Fibroblast of skin of right biceps (primary cell): ENCODE measurements around the gene NR1H4.
"Not testable (repeated sequence)": the region's sequence is repeated elsewhere in the genome, so short reads cannot be mapped to it uniquely, and the experiment has no call there.

Experiments used
- DNase-seq: peaks from one replicate; pipeline ENCODE4 v3.0.0-alpha.2; 2013

The NR1H4 gene

DNA sequence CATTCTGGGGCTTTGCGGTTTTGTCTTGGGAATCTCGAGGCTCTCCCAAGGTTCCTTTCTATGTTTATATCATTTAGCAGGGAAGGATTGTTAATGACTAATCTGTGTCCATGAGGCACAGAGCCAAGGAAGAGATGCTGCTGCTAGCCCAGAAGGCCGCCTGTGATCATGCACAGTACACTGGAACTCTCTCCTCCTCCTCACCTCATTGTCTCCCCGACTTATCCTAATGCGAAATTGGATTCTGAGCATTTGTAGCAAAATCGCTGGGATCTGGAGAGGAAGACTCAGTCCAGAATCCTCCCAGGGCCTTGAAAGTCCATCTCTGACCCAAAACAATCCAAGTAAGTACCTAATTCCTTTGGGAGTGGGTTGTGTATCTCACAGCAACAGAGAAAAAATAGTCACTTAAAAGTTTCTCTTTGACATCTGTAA, at the start of gene NR1H4:
Gene NR1H4, plus strand, starts transcription at position 151 of the 435 bp plus-strand sequence. CDS start 19,458 bp downstream, outside the sequence.
- DNase-seq = peak; percentile 10

DNA sequence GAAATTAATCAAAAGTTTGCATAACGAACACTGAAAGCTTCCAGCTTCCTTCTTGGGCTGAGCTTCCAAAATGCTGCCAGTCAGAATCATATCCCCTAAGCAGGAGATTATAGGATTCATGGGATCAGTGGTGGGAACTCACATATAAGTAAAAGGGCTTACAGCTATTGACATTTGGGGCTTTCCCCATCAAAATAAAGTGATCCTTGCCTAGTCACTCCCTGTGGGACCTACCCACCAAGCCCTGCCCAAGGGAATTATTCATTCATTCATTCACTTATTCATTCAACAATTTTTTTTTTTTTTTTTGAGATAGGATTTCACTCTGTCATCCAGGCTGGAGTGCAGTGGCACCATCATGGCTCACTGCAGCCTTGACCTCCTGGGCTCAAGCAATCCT, 47.5 kb upstream of the NR1H4 start:
- DNase-seq = no peak

DNA sequence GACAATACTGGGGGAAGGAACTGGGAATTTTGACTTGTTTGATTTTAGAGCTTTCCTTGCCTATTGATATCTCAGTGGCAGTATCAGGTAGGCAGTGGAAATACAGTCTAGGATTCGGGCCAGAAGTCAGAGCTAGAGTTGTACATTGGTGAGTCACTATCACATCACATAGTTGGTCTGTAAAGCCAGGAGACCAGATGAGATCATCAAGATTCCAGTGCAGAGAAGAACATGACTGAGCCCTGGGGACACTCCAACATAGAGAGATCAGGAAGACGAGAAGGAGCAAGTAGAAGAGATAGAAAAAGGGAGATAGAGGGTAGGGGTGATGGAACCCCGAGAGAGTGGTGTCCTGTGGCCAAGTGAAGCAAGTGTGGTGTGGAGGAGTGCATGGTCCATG, 46.6 kb upstream of the NR1H4 start:
- peak; percentile 54 for DNase-seq

DNA sequence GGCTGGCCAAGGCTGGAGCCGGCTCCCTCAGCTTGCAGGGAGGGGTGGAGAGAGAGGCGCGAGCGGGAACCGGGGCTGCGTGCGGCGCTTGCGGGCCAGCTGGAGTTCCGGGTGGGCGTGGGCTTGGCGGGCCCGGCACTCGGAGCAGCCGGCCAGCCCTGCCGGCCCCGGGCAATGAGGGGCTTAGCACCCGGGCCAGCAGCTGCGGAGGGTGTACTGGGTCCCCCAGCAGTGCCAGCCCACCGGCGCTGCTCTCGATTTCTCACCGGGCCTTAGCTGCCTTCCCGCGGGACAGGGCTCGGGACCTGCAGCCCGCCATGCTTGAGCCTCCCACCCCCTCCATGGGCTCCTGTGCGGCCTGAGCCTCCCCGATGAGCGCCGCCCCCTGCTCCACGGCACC, 43.4 kb upstream of the NR1H4 start:
- not testable (repeated sequence) for DNase-seq

DNA sequence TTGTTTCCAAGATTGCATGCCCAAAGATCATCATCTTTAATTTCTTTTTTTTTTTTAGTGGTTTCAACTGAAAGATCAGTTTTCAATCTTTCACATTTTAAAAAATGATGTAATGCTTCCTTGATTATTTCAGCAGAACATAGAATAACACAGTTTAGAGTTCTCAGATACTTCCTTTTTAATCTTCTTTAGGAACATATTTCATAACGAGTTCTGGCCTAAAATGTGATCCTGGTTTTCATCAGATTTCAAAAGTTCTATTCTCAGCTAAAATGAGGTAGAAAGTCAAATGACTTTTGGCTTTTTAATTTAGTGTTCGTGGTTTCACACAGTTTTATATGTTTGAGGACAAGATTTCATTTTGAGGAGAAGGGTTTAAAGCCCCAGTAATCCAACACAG, 40.0 kb upstream of the NR1H4 start:
- DNase-seq = no peak

DNA sequence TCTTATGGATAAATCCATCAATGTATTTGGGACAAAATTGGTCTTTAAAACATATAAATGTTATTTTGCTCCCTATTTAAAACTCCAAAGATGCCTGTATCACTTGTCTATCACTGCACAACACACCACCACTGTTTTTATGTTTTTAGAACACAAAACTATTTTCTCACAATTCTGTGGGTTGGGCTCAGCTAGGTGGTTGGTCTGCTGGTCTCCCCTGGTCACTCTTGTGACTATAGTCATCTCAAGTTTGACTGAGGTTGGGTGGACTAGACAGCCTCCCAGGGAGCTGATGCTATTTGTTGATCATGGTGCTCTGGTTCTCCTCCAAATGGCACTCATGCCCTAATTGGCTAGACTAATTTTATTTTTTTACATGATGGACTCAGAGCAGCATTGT, 39.5 kb upstream of the NR1H4 start:
- no peak for DNase-seq

DNA sequence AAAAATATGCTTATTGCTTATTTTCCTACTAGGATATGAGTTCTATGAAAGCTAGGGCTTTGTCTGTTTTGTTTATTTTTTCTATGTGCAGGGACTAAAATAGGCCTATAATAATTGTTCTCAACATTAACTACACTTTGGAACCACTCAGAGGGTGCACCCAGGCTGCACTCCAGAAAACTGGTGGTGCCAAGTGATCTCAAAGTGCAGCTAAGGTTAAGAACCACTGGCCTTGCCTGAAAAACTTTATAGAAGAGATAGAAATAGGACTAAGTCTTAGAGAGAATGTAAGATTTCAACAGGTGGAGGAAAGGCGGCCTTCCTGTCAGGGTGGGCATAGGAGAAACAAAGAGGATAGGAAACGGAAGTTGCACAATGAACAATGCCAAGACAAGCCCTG, 37.7 kb upstream of the NR1H4 start:
- DNase-seq = no peak

DNA sequence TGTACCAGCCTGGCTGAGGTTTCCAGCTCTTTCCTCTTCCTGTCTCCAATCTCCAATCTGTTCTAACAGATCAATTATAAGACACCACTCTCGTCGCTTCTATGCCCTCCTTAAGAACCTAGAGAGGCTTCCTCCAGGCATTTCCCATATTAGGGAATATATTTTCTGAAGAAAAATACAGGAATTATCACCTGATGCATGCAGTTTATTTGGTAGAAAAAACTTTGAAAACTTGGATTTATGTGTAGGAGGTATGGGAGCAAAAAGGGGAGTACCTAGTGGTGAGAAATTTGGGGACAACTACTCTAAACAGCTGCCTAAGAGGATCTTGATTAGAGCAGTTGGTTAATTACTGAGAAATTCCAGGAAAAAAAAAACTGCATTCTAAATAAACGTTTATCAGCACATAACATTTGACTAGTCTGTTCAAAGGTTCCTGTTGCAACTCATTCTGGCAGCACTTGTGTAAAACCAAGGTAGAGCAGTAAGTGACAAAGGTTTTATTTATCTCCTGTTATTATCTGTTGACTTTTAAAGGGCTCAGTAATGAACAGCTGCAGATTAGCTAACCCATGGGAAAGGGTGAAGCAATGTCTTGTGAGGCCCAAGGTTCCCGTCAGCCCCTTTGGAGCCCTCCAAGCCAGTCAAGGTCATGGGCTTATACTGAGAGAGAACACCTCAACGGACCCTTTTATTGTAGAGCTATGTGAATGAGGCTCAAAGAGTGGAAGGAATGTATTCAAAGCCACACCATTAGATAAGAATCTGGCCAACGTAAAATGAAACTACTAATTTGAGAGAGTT, 36.4 kb upstream of the NR1H4 start:
- no peak for DNase-seq

DNA sequence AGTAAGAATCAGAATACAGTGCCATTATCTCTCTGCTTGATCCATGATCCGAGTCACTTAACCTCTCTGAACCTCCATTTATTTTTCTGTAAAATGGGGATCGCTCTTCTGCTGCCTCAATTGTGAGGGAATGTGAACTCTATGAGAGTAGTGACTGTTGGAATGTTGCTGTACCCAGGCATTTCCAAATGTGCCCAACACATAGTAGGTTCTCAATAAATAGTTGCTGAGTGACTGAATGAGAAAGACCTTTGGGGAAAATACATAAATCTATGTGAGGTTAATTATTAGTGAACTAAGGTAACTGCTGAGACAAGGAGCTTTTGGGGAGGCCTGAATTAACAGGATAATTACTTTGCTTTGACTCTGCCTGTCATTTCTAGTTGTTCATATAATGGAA, 33.9 kb upstream of the NR1H4 start:
- DNase-seq = no peak

DNA sequence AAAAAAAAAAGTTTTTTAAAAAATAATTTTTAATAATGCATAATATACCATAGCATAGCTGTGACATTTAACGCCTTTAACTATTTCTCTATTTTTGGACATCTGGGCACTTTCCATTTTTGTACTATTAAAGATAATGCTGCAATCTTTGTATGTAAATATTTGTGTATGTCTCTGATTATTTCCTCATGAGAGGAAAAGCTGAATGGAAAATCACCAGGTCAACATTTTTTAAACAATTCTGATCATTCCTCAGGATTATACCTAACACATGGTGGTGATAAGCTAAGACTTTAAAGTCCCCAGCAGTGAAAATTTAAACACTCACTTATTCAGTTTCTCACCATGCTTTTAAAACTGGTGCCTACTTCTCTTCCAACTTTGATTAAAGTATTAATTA, 31.3 kb upstream of the NR1H4 start:
- no peak for DNase-seq

DNA sequence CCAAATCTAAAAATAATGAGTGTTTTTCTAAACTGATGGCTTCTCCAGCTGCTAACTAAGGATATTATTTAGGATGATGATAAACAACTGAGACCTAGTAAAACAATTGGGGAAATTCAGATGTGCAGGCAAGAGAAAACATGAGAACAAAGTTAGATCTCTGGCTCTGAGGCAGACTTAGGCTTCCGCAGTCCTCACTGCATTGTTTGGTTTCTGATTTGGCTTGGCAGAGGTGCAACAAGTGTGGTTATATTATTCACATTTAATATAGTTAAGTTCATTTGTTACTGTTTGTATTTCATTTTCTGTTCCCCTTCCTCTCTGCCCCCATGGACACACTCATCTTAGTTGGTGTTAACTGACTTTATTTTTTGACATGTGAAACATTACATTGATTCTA, 30.2 kb upstream of the NR1H4 start:
- no peak for DNase-seq

DNA sequence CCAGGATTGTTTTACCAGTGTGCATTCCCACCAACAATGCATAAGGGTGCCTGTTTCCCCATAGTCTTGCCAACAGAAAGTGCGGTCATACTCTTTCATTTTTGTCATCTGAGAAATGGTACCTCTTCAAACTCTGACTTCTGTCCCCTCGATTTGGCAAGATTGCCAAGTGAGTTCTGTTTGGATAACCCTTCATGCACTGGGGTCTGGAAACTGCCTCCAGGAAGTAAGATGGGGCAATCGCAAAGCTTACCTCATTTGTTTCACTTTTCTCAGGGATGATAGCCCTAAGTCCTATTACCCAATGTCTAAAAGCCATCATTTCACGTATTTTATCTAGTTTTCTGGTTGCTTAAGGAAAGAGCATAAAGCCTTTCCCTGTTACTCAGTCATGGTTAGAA, 28.6 kb upstream of the NR1H4 start:
- DNase-seq = no peak

DNA sequence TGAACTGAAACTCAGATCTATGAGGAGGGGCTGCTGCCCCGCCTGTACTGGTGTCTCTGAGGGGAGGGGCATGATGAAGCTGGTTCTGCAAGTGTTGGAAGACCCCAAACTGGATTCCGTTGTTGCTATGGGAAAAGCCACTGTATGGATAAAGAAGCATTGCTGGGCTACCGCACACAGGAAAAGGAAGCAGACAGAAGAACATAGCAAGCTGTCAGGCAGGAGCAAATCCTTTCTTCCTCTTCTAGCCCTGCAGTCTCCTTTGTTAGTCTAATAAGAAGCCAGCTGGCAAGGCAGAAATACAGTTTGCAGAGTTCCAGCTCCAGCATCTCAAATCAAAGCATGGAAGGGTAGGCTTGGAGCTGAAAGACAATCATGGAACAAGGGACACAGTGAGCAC, 26.3 kb upstream of the NR1H4 start:
- no peak for DNase-seq

DNA sequence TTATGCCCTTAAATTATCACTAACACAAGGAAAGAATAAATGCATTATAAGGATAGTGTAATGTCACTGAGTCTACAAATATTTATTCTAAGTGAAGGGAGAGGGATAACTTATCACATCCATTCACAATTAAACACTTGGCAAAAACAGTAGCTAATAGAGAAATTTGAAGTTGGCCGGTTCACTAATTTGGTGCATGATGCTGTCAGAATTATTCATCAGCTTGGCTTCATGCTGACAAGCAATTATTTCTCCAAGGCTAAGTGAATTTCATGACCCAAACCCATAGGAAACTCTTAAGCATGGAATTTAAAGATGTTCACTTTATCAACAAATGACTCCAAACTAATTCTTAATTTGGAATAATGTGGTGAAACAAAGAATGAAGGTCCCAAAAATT, 25.0 kb upstream of the NR1H4 start:
- DNase-seq = no peak

DNA sequence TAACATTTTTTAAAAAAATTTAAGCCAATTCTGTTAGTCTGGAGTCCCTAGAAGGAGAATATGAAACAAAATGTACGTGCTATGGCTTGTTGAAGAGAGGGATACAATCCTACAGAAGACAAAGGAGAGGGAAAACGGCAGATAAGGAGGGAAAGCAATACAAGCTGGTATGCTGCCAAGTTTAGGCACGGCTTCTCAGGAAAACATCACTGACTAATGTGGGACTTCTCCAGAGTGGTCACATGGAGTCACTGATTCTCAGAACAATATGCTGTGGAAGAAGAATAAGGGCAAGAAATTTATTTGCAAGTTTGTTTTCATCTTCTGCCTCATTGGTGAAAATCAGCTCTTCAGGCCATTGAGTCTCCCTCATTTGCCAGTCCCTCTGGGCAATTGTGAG, 22.9 kb upstream of the NR1H4 start:
- no peak for DNase-seq

DNA sequence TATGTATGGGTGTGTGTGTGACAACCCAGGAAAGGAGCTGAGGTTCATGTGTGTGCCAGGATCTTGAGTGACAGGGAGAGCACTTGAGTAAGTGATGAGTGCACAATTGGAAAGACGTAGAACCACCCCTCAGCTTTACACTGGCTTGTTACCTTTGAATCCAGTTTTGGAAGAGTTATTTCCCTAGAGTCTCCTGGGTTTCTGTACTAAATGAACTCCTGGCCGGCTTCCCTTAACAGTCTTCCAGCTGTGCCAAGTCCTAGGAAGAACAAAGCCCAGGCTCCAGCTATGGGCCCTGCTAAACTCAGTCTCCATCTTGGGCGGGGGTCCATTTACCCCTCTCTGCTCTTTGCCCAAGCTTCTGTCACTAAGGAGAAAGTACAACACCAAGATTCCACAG, 19.7 kb upstream of the NR1H4 start:
- DNase-seq = no peak

DNA sequence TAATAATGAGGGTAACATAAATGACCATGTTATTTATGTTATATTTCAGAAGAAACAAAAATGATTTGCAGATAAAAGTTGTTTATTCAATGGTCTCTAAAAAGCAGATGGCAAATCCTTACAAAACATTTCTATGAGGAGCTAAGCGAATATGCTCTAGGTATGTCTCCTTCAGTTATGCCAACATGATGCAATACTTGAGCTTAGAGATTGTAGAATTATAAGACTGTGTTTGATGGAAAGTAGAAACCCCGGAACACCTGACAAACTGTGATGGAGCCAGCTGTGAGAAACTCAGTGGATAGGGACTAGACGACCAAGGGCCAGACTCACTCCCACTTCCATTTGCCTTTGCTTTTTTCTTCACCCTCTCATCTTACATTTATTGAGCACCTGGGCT, 17.8 kb upstream of the NR1H4 start:
- no peak for DNase-seq

DNA sequence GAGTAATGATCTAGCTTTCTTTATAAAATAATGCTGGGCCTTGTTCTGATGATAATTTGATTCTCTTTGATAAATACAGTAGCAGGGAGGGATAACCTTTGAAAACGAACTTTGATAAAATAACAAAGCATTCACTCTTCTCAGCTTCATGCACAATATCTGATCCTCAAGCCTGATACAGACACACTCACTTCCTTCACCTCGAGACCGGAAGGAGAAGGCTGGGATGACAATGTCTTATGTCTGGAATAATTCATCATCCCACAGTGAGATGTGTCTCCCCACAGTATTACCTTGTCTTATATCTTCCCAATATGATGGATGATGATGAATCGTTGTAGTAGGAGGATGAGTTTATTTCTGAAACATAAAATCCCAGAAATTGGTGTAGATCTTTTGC, 15.5 kb upstream of the NR1H4 start:
- DNase-seq = no peak

DNA sequence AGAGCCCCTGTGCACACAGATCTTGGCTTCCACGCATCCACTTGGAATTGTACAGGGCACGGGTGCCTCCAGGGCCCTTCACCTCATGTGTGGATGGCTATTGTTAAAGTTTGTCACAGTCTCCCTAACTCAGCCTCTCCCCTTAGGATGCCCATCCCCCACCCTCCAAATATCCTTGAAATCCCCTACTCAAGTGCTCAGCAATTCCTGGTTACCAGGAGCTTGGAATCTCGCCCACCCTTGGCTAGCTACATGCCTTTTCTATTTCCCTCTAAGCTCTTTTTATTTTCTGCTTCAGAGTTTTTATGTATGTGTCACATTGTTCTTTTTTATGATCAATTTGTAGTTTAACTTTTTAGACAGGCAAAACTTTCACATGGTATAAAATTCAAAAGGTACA, 13.0 kb upstream of the NR1H4 start:
- no peak for DNase-seq

DNA sequence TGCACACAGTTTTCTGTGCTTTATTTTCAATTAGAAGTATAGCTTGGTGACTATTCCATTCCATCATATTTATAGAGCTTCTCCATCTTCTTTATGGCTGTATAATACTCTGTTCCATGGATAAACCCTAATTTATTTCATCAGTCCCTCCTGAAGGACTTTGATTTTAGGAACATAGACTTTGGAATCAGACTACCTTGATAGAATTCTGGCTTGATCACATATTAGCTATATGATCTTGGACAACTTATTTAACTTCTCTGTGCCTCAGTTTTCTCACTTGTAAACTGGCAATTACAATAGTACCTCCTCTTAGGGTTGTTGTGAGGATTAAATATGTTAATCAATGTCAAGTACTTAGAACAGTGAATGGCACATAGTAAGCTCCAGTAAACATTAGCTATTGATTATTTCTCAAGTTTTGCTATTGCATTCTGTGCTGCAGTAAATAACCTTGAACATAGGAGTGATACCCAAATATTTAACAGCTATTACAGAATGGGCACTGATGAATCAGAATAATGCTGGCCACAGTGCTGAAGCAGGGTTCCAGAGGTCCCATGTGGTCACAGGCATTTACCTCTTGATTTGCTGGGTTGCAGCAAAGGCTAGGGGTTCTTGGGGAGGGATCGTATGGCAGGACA, 12.2 kb upstream of the NR1H4 start:
- DNase-seq = no peak

DNA sequence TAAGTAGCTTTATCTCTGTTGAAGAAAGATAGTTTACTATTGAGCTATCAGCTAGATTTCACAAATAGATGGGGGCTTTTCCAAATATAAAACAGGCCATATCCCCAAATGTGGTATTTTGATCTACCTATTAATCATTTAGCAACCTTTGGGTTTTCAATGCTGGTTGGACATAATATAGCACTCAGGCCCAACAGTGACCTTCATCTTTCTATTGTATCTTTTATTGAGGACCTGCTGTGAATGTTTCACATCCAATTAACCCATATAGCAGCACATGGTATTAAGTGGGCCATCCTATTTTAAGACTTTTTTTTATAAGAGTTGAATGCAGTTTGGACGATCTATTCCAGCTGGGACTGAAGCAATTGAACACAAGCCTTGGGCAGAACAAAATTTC, 10.0 kb upstream of the NR1H4 start:
- DNase-seq = no peak

DNA sequence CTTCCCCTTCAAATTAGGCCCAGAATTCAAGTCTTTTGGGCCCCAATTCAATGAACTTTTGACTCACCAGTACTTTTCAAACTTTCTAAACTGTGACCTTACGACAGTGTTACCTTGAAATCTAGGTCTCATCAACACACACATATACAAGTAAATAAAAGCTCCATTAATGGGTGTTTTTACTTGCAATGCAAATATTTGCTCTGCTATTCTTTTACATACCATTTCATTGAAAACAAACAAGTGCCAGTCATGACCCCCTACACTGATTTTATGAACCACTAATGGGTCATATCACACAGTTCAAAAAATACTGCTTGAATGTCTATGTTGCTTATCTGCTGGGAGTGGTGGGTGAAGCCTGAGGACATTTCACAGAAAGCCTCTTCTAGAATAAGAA, 9.1 kb upstream of the NR1H4 start:
- DNase-seq = no peak

DNA sequence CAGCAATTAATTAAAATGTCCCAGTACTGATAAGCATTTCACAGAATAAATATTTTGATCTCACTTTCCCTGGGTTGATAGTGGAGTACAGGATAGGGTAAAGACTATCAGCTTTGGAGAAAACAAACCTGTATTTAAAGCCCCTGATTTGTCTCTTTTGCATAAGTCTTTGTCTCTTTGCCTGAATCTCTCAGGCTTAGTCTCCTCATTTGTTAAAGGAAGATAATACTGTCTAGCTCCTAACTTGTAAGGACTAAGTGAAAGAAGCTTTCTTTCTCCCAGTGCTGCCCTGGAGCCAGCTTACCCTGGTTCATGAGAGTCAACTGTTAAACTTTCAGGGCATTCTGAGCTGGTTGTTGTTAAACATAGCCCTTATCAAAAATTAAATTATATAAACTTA, 5.5 kb upstream of the NR1H4 start:
- no peak for DNase-seq

DNA sequence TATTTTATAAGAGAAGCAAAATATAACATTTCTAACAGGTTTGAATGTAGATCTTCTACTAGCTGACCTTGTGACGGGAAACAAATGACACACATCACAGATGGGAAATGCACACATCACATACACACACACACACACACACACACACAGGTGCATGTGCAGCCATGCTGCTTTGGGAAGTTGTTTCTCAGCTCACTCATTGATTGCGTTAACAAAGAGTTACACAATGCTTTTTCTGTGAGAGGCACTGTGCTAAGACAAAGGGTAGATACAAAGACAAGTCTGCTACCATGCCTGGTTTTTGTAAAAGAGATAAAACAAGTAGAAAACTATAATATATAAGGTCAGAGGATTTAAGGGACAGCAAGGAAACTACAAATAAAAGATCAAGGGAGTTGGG, 1.3 kb upstream of the NR1H4 start:
- DNase-seq = no peak
